GM18951 (cell line): ENCODE results near the gene PPHLN1.

Experiments
- POLR2A ChIP-seq: IDR thresholded peaks from 4 replicates; pipeline ENCODE4 v1.6.1; 2011; ENCODE audit warnings: mild to moderate bottlenecking; ENCODE audit not compliant: insufficient read length, insufficient read depth; ENCODE audit errors: extremely low read depth
- in situ Hi-C: fragments of 300-500 bp; cut with MboI; formaldehyde crosslinking; loops from one replicate; pipeline ENCODE4 v1.12.0; 2022; ENCODE audit warnings: low sequenced_read_pairs, mixed read lengths, inconsistent platforms; ENCODE audit not compliant: unreplicated experiment

Gene PPHLN1

GRCh38 chr12:42296503-42297109, 29.4 kb upstream of the PPHLN1 start:
- TF ChIP-seq POLR2A, result no peak
- in situ Hi-C loops, result no loop called here

GRCh38 chr12:42298887-42299286, 27.1 kb upstream of the PPHLN1 start:
- no peak for TF ChIP-seq POLR2A
- in situ Hi-C loops, result no loop called here

- TF ChIP-seq POLR2A, result peak; percentile 20
- in situ Hi-C loops, result no loop called here
These were observed 26.3 kb upstream of the PPHLN1 start for GRCh38 chr12:42299392-42300308.

GRCh38 chr12:42306297-42306696, 19.7 kb upstream of the PPHLN1 start:
- TF ChIP-seq POLR2A, result no peak
- in situ Hi-C loops, result no loop called here

DNA sequence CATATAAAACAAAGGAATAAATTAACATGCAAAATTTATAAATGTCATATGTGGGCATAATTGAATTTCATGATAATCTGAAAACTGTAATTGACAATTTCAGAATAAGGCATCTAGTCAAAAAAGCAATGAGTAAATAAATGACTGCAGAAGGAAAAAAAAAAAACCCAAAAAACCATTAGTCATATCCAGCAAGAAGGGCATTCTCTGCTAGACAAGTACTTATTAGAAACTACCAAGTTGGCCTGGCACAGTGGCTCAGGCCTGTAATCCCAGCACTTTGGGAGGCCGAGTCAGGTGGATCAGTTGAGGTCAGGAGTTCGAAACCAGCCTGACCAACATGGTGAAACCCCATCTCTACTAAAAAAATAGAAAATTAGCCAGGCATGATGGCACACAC, 17.6 kb upstream of the PPHLN1 start:
- in situ Hi-C loops, result no loop called here
- TF ChIP-seq POLR2A, result no peak

DNA sequence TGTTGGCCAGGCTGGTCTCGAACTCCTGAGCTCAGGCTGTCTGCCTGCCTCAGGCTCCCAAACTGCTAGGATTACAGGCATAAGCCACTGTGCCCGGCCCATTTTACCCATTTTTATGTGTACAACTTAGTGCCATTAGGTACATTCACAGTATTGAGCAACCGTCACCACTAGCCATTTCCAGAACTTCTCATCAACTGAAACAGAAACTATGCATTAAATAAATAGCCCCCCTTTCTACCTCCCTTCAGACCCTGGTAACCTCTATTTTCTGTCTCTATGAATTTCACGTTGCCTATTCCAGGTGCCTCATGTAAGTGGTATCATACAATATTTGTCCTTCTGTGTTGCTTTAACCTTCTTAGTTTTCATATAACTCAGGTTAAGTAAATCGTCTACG, 16.0 kb upstream of the PPHLN1 start:
- TF ChIP-seq POLR2A, result no peak
- in situ Hi-C loops, result no loop called here

GRCh38 chr12:42315108-42315507, 10.9 kb upstream of the PPHLN1 start:
- TF ChIP-seq POLR2A, result no peak
- in situ Hi-C loops, result no loop called here

DNA sequence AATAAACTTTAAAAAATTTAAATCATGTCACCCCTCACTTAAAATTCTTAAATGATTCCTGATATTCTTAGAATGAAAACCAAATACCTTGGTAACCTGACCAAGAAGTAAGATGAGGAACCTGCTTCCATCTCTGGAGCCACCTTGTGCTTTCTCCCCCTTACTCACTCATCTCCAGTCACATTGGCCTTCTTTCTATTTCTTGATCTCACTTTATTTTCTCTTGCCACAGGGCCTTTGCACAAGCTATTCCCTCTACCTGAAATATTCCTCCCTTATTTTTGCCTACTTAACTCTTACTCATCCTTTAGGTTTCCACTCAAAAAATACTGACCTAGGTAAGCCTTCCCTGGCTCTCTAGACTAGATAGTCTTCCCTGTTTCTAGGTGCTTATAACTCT, 5.2 kb upstream of the PPHLN1 start:
- in situ Hi-C loops, result loop anchor here (10.0 kb wide), 1 partner anchor 176 kb away; the partner anchor contains the start of gene GXYLT1
- TF ChIP-seq POLR2A, result no peak

GRCh38 chr12:42322567-42322966, 3.4 kb upstream of the PPHLN1 start:
- no peak for TF ChIP-seq POLR2A
- in situ Hi-C loops, result loop anchor here (10.0 kb wide), 1 partner anchor 178 kb away; the partner anchor contains the start of gene GXYLT1

GRCh38 chr12:42323856-42324255, 2.1 kb upstream of the PPHLN1 start:
- TF ChIP-seq POLR2A, result no peak
- in situ Hi-C loops, result loop anchor here (10.0 kb wide), 1 partner anchor 179 kb away; the partner anchor contains the start of gene GXYLT1

DNA sequence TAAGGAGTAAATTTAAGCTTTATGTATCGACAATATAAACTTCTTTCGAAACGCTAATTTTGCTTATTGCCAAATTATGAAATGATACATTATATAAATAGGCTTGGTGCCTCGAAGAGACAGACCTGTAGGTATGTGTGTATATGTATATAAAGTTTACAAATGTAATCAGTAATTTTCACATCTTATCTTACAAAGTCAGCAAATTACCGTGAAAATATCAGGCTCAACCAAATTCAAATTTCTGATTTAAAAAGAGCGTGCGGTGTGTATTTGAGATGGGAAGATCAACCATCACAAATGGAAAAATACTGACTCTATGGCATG, 678 bp upstream of the PPHLN1 start:
- no peak for TF ChIP-seq POLR2A
- in situ Hi-C loops, result loop anchor here (10.0 to 25.0 kb wide), 2 partner anchors 180 to 1038 kb away; partner anchors contain the start of gene GXYLT1

GRCh38 chr12:42326541-42327226, 717 bp downstream of the PPHLN1 start:
- TF ChIP-seq POLR2A, result no peak
- in situ Hi-C loops, result loop anchor here (10.0 to 25.0 kb wide), 2 partner anchors 182 to 1039 kb away; partner anchors contain the start of gene GXYLT1

DNA sequence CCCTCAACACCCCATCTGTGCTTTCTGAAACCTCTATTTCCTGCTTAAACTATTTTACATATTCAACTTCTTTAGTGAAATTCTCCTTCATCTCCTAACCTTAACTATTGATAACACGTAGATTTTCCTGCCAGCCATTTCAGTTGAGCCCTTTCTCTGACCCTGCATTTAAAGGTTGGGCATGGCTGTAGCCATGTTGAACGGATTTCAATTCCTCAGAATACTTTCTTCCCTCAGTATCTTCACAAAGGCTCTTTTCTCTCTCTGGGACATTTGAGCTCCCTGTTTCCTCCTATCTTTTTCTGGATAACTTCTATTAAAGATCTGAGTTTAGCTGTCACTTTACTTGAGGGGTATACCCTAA, 1.2 kb downstream of the PPHLN1 start:
- TF ChIP-seq POLR2A, result no peak
- in situ Hi-C loops, result loop anchor here (10.0 to 25.0 kb wide), 2 partner anchors 182 to 1040 kb away; partner anchors contain the start of gene GXYLT1

- in situ Hi-C loops, result loop anchor here (25.0 kb wide), 1 partner anchor 1043 kb away; no protein-coding TSS in a partner anchor
These were observed 4.1 kb downstream of the PPHLN1 start for GRCh38 chr12:42330097-42330496.
